Right lobe of liver (tissue), 6 donors: Measurements from ENCODE around the gene IL17RB. TPM values are rescaled to one million over a fixed set of nuclear protein-coding genes. Genes with fewer than 3 reads are reported as not detected.
A peak's percentile ranks its signal among the peaks of the same experiment; 100 is the strongest.

Experiments
- ATAC-seq, 4 donors: fragments of 200-7000 bp; cut with Tn5 transposase; one replicate each; pipeline ENCODE4 v1.9.1; 2020; ENCODE audit warnings: mild to moderate bottlenecking in 4 of 4, moderate library complexity in 4 of 4
- DNase-seq, 3 donors: peaks; one replicate each; pipeline ENCODE4 v3.0.0-alpha.2; 2020
- H3K27ac ChIP-seq, 3 donors: fragments of 200-600 bp; one replicate each; pipeline ENCODE4 v1.8.0; 2022
- H3K27me3 ChIP-seq, 2 donors: fragments of 200-600 bp; one replicate each; pipeline ENCODE4 v1.8.0; 2022
- H3K36me3 ChIP-seq, 4 donors: fragments of 200-600 bp; sonication (generic) in 1 of 4; one replicate each; pipeline versions ENCODE4 v1.5.1 to v1.8.0; 2017 to 2022; ENCODE audit warnings: control low read depth in 1 of 4
- H3K4me1 ChIP-seq, 4 donors: fragments of 200-600 bp; sonication (generic) in 1 of 4; one replicate each; pipeline versions ENCODE4 v1.5.1 to v1.8.0; 2017 to 2022; ENCODE audit warnings: control low read depth in 1 of 4
- H3K4me3 ChIP-seq, 3 donors: fragments of 200-600 bp; one replicate each; pipeline ENCODE4 v1.8.0; 2022
- H3K9me3 ChIP-seq, 4 donors: fragments of 200-600 bp; sonication (generic) in 1 of 4; one replicate each; pipeline versions ENCODE4 v1.5.1 to v1.8.0; 2017 to 2022; ENCODE audit warnings: control low read depth in 1 of 4
- POLR2A ChIP-seq: fragments of 450-650 bp; IDR thresholded peaks from one replicate; pipeline ENCODE4 v1.6.1; 2017; ENCODE audit warnings: antibody characterized with exemption, mild to moderate bottlenecking
- WGBS: methylation state at CpG from one replicate; pipeline ENCODE4 v1.1.6; 2018; ENCODE audit warnings: low coverage, low lambda C conversion rate; ENCODE audit not compliant: insufficient coverage; ENCODE audit errors: missing lambda C conversion rate; 5-methylcytosine and 5-hydroxymethylcytosine counted together
- intact Hi-C, 2 donors: fragments of 100-400 bp; cut with DNase I; formaldehyde crosslinking; loops; one replicate each; pipeline versions ENCODE4 v1.11.2 to v1.14.1; 2022
- total RNA-seq, 6 experiments: library from RNA; depleted of rRNA in 2 of 6; stranded (reverse); fragments of >200 nt in 2 of 6; fragmentation: NEBNext Ultra II Directional in 3 of 6; extraction: Animal tissue kit (Norgen Biotek cat#: 25700) in 3 of 6; gene quantifications; one replicate each; pipeline versions ENCODE4 v1.1.0 to v1.2.4, GENCODE V29; 2016 to 2023
- TF ChIP-seq, protein P1 (sequence below), 4 donors: fragments of 200-600 bp in 3 of 4; fragments of 450-650 bp in 1 of 4; IDR thresholded peaks; one replicate each; pipeline versions ENCODE4 v1.5.1 to v1.8.0; 2016 to 2022; ENCODE audit warnings: antibody characterized with exemption in 4 of 4, mild to moderate bottlenecking in 2 of 4
- donor health status: DM: no; HTN: yes; CAD: no.
- donor health status: DM: no; HTN: no; CAD: no.
- donor health status: DM: no; HTN: no; CAD: no.
- donor health status: DM: no; HTN: yes; CAD: no.
- donor health status: DM: no; HTN: yes; CAD: no.

Gene IL17RB
- total RNA-seq, 6 experiments from 2014 or later: 19.8 to 30.2 (median 27.3) TPM

DNA sequence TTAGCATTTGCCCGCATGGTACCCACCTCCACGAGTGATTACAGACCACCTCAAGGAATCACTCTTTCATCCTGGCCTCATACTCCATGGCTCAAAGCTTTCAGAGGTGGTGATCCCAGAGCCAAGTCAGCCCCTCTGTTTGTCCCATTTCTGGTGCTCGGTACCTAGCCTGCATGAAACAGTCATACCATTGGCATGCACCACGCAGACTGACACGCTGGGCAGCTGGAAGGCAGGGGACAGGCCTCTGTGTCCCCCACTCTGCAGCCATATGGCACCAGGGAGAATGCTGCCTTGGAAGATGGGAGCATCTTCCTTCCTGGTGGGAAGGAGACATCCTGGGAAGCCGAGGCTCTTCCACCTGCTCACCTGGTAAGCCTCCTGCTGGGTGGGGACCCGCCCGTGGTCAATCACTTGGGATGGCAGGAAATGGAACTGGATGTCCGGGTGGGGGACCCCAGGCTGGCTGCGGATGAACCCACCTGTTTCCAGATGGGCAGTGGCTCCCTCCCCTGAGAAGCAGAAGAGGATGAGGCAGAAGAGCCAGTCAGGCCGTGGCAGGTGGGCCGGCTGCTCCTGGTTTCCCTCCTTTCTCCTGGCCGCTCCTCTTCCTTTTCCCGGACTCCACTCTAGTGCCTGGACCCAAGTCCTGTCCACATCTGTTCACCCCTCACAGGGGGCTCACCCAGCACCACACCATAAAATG is 27.1 kb upstream of the IL17RB start:
- H3K4me1 ChIP-seq: no peaks in the 10 kb centered on the region
- 91% methylated on average over 5 of the region's 14 CpGs for WGBS
- H3K4me3 ChIP-seq: no peak overlapping the region

DNA sequence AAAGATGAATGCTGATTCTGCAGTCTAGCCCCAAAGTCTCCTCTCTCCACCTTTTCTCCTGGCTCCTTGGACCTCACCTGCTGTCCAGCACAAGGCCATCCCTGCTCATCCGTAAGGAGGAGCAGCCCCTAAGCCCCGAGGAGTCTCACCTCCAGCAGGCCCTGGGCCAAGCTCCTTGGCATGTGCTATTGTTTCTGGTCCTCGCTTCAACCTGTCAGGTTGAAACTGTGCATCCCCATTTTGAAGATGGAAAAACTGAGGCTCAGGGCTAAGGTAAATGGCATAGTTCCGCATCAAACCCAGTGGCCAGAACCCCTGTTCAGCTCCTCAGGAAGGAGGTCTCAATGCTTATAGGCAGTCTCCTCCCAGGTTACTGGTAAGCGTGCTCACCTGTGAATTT is 26.3 kb upstream of the IL17RB start:
- no peak overlapping the region for H3K27ac ChIP-seq
- 87% methylated on average over 3 of the region's 5 CpGs for WGBS
- H3K4me3 ChIP-seq: no peak overlapping the region
- intact Hi-C loops: no loop called here
- peaks cover 0 to 75% (median 38%) of the 10 kb centered on the region in 4 donors for H3K36me3 ChIP-seq
- H3K27me3 ChIP-seq: no peaks in the 10 kb centered on the region
- H3K4me1 ChIP-seq: no peaks in the 10 kb centered on the region
- no peaks in the 10 kb centered on the region for H3K9me3 ChIP-seq
- DNase-seq (no peak), ATAC-seq (no peak)
- TF ChIP-seq, protein P1, sequence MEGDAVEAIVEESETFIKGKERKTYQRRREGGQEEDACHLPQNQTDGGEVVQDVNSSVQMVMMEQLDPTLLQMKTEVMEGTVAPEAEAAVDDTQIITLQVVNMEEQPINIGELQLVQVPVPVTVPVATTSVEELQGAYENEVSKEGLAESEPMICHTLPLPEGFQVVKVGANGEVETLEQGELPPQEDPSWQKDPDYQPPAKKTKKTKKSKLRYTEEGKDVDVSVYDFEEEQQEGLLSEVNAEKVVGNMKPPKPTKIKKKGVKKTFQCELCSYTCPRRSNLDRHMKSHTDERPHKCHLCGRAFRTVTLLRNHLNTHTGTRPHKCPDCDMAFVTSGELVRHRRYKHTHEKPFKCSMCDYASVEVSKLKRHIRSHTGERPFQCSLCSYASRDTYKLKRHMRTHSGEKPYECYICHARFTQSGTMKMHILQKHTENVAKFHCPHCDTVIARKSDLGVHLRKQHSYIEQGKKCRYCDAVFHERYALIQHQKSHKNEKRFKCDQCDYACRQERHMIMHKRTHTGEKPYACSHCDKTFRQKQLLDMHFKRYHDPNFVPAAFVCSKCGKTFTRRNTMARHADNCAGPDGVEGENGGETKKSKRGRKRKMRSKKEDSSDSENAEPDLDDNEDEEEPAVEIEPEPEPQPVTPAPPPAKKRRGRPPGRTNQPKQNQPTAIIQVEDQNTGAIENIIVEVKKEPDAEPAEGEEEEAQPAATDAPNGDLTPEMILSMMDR (IDR thresholded peaks at IDR 0.05): no peak
- no peak for TF ChIP-seq POLR2A

More for the DNA sequence above, 27.1 kb upstream of the IL17RB start:
- Histone ChIP-seq H3K36me3 (peaks cover 0 to 75% (median 38%) of the 10 kb centered on the region in 4 donors), H3K27ac (no peak overlapping the region), H3K27me3 (no peaks in the 10 kb centered on the region), H3K9me3 (no peaks in the 10 kb centered on the region)
- ATAC-seq: no peak
- no peak for DNase-seq
- intact Hi-C loops: no loop called here
- TF ChIP-seq, protein P1 (IDR thresholded peaks at IDR 0.05): no peak
- no peak for TF ChIP-seq POLR2A

DNA sequence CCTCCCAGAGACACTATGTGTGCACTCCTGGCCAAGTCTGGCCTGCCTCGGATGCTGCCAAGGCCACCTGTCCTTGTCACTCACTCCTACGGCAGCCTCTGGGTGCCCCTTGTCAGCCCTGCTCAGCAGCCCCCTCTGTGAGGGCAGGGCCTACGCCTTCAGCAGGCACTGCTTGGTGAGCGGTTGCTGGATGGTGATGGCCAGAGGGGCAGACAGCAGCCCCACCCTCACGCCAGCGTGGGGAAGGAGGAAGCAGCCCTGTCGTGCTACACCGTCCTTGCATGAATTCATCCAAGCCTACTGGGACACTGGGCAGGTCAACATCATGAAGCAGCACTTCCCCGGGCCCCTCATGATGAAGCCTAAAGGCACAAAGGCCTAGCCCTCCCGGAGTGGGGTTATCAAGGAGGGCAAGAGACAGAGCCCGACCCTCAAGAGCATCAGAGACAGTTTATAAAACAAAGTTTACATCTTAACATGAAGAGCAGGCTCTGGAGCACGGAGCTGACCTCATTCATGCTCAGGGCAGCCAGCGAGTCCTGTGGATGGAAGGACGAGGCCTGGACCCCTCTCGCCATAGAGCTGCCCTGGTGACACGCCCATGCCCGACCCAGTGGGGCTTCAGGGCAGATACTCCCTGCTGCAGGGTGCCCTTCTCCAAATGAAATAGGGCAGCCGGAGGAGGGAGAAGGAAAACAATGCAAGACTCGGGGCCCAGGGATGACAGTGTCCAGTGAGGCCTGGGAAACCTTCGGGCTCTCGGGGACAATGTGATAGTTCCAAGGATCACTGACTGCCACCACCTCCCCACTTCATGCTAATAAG is 25.4 kb upstream of the IL17RB start:
- Histone ChIP-seq H3K4me3 (no peak overlapping the region), H3K4me1 (peaks cover 0 to 2% (median 0%) of the 10 kb centered on the region in 4 donors), H3K27ac (no peak overlapping the region), H3K9me3 (no peaks in the 10 kb centered on the region), H3K36me3 (peaks cover 0 to 75% (median 38%) of the 10 kb centered on the region in 4 donors), H3K27me3 (no peaks in the 10 kb centered on the region)
- WGBS: 100% methylated on average over 2 of the region's 21 CpGs
- DNase-seq: peak in 1 of 3 donors; percentile 33
- TF ChIP-seq, protein P1 (IDR thresholded peaks at IDR 0.05): no peak
- no peak for TF ChIP-seq POLR2A
- intact Hi-C loops: no loop called here
- no peak for ATAC-seq

DNA sequence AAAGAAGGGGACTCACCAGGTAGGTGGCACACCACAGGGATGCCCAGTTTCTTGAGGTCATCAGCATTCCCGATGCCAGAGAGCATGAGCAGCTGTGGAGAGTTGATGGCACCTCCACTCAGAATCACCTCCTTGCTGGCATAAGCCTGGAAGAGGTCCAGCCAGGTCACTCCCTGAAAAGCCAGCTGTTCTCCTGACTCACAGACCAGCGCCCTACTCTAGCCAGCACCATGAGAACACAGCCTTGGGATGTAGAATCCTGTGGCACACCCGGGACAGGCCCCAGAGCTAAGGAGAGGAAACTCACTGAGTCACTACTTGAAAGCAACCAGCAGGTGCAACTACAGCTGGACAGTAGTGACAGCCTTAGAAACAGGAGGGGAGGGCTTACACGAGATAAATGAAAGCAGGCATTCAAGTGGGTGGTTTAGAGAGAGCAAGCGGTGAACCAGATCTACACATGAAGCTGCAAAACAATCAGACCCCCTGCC is 24.7 kb upstream of the IL17RB start:
- ATAC-seq (no peak), DNase-seq (peak in 1 of 3 donors; percentile 37)
- no peaks in the 10 kb centered on the region for H3K9me3 ChIP-seq
- H3K4me1 ChIP-seq: peaks cover 0 to 8% (median 0%) of the 10 kb centered on the region in 4 donors
- H3K27ac ChIP-seq: no peak overlapping the region
- TF ChIP-seq POLR2A: no peak
- TF ChIP-seq, protein P1 (IDR thresholded peaks at IDR 0.05): no peak
- 71% methylated on average over 4 of the region's 5 CpGs for WGBS
- H3K36me3 ChIP-seq: peaks cover 0 to 72% (median 38%) of the 10 kb centered on the region in 4 donors
- H3K4me3 ChIP-seq: no peak overlapping the region
- H3K27me3 ChIP-seq: no peaks in the 10 kb centered on the region
- intact Hi-C loops: no loop called here
